Type B pancreatic cell (in vitro differentiated cells): ENCODE results near the gene ZNF775. TPM values are rescaled to one million over a fixed set of nuclear protein-coding genes. Genes with fewer than 3 reads are reported as not detected.

Experiments
- DNase-seq: peaks from one replicate; pipeline ENCODE4 v3.0.0; 2021; ENCODE audit warnings: mixed read lengths; ENCODE audit not compliant: unreplicated experiment; ENCODE audit errors: extremely low spot score
- H3K27ac Mint-ChIP-seq: 2 replicates; pipeline ENCODE4 v1.8.0; 2021; ENCODE audit warnings: mild to moderate bottlenecking, mixed read lengths
- H3K27me3 Mint-ChIP-seq: 2 replicates; pipeline ENCODE4 v1.8.0; 2021; ENCODE audit warnings: mixed read lengths
- H3K36me3 Mint-ChIP-seq: 2 replicates; pipeline ENCODE4 v1.8.0; 2021; ENCODE audit warnings: mixed read lengths
- H3K4me1 Mint-ChIP-seq: one replicate; pipeline ENCODE4 v1.8.0; 2021; ENCODE audit warnings: mixed read lengths; ENCODE audit not compliant: unreplicated experiment
- H3K4me3 Mint-ChIP-seq: 2 replicates; pipeline ENCODE4 v1.8.0; 2021; ENCODE audit warnings: mild to moderate bottlenecking, mixed read lengths
- H3K9me3 Mint-ChIP-seq: 2 replicates; pipeline ENCODE4 v1.8.0; 2021; ENCODE audit warnings: mixed read lengths
- CTCF ChIP-seq: fragments of 200-600 bp; sonication (generic); conservative IDR thresholded peaks from 2 replicates; pipeline ENCODE4 v1.5.0; 2021; ENCODE audit warnings: antibody characterized with exemption, mild to moderate bottlenecking
- total RNA-seq: library from RNA; stranded (reverse); gene quantifications from 2 replicates; pipeline ENCODE4 v1.2.1, GENCODE V29; 2021; ENCODE audit warnings: low replicate concordance

Gene ZNF775
- total RNA-seq, 1 donor from 2014 or later: 12.3 TPM

DNA sequence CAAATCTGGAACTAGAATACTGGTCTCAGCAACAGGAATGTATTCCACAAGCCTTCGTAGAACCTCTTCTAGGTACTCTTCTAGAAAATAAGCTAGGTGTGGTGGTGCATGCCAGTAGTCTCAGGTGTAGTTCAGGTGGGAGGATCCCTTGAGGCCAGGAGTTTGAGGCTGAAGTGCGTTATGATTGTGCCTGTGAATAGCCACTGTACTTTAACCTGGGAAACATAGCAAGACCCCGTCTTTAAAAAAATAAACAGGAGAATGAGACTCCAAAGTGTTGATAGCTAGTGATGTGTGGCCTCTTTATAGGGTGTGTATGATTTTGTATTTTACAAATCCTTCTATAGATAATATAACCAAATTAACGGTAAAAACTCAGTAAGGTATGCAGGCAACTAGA, 1.5 kb upstream of the ZNF775 start:
- Mint-ChIP-seq H3K4me3 (peak overlapping the region; percentile 85), H3K27me3 (no peaks in the 10 kb centered on the region), H3K36me3 (peaks cover 16% of the 10 kb centered on the region), H3K9me3 (no peaks in the 10 kb centered on the region), H3K27ac (peak overlapping the region; percentile 94), H3K4me1 (peaks cover 70% of the 10 kb centered on the region)
- no peak for DNase-seq
- TF ChIP-seq CTCF: no peak

DNA sequence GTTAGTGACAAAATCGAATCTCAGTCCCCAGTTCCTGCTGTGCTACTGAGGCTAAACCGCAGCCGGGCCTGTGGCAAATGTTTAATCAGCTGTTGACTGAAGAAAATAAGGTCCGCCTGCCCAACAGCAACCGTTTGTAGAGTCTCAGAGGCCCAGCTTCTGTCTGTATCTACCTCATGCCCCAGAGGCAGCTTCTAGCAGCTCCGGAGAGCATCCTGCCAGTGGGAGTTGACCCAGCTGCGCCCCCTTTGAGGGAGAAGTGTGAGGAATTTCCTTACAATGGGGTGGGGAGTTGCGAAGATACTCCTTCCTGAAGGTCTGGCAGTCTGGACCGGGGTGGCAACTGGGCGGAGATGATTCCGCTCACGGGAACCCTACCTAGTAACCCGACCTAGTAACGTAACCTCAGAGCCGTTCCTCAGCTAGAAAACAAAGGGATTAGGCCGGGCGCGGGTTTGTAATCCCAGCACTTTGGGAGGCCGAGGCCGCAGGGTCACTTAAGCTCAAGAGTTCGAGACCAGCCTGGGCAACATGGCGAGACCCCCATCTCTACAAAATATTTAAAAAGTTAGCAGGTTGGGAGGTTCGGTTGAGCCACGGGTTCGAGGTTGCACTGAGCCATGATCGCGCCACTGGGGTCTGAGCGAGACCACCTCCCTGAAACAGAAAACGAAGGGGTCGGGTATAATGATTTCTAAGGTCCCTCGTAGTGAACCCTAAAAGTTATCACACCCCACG, 846 bp upstream of the ZNF775 start:
- no peak for DNase-seq
- peak; percentile 39 for TF ChIP-seq CTCF

GRCh38 chr7:150379441-150380379, 580 bp downstream of the ZNF775 start:
- Mint-ChIP-seq H3K4me1 (peaks cover 70% of the 10 kb centered on the region), H3K4me3 (peak overlapping the region; percentile 95), H3K36me3 (peaks cover 3% of the 10 kb centered on the region), H3K27me3 (no peaks in the 10 kb centered on the region), H3K9me3 (no peaks in the 10 kb centered on the region), H3K27ac (peak overlapping the region; percentile 65)
- no peak for DNase-seq
- no peak for TF ChIP-seq CTCF

More for the DNA sequence above, 846 bp upstream of the ZNF775 start:
- peaks cover 70% of the 10 kb centered on the region for H3K4me1 Mint-ChIP-seq
- H3K27ac Mint-ChIP-seq: peak overlapping the region; percentile 94
- H3K9me3 Mint-ChIP-seq: no peaks in the 10 kb centered on the region
- peak overlapping the region; percentile 85 for H3K4me3 Mint-ChIP-seq
- peaks cover 13% of the 10 kb centered on the region for H3K36me3 Mint-ChIP-seq
- no peaks in the 10 kb centered on the region for H3K27me3 Mint-ChIP-seq

DNA sequence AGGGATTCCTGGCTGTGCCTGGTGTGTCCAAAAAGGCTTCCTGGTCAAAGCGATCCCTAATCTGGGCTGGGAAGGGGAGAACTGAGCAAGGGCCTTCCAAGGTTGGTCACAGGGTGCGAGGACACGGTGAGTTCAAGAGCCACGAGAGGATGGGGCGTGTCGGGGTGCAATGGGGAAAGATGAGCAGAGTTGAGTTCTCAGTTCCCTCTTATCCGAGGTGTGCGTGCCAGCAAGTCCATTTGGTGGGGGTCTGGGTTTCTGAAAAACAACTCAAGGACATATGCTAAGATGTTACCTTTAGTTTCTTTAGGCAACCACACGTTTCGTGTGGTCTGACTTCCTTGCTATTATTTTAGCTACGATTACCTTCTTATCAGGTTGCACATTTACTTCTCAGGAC, 1.3 kb downstream of the ZNF775 start:
- H3K9me3 Mint-ChIP-seq: no peaks in the 10 kb centered on the region
- TF ChIP-seq CTCF: no peak
- peak overlapping the region; percentile 95 for H3K4me3 Mint-ChIP-seq
- peaks cover 3% of the 10 kb centered on the region for H3K36me3 Mint-ChIP-seq
- DNase-seq: no peak
- H3K27me3 Mint-ChIP-seq: no peaks in the 10 kb centered on the region
- peaks cover 75% of the 10 kb centered on the region for H3K4me1 Mint-ChIP-seq
- peak overlapping the region; percentile 65 for H3K27ac Mint-ChIP-seq

GRCh38 chr7:150381096-150381495, 2.0 kb downstream of the ZNF775 start:
- no peaks in the 10 kb centered on the region for H3K36me3 Mint-ChIP-seq
- peaks cover 73% of the 10 kb centered on the region for H3K4me1 Mint-ChIP-seq
- no peak for DNase-seq
- no peaks in the 10 kb centered on the region for H3K9me3 Mint-ChIP-seq
- H3K27me3 Mint-ChIP-seq: no peaks in the 10 kb centered on the region
- peak overlapping the region; percentile 95 for H3K4me3 Mint-ChIP-seq
- TF ChIP-seq CTCF: no peak
- H3K27ac Mint-ChIP-seq: peak overlapping the region; percentile 46
